IMR-90 (cell line): Measurements from ENCODE around the gene DYRK3. TPM values are rescaled to one million over a fixed set of nuclear protein-coding genes. Genes with fewer than 3 reads are reported as not detected.

Source experiments
- ATAC-seq: fragments of 200-7000 bp; cut with Tn5 transposase; 2 replicates; pipeline ENCODE4 v1.9.1; 2020; ENCODE audit warnings: low read depth, mild to moderate bottlenecking, moderate library complexity
- BruUV-seq: library from RNA; stranded (reverse); fragments of 400-500 nt; replicated peaks from 2 replicates; lab custom pipeline; 2021; lab: Mats Ljungman, UMichigan
- CTCF ChIA-PET: fragments of 300-600 bp; formaldehyde crosslinking; extraction: SDS; loops from one replicate; lab custom pipeline; 2021; ENCODE audit warnings: antibody characterized with exemption; lab: Yijun Ruan, JAX
- POLR2A ChIA-PET: fragments of 300-600 bp; sonication (Branson Sonifier 250); formaldehyde crosslinking; loops from one replicate; lab custom pipeline; 2022; ENCODE audit warnings: antibody characterized with exemption; ENCODE audit not compliant: unreplicated experiment; lab: Charles Lee
- DNase-seq: peaks from one replicate; pipeline ENCODE4 v3.0.0; 2013
- H2AFZ ChIP-seq: replicated peaks from 2 replicates; pipeline ENCODE3; 2013; ENCODE audit warnings: low read length, mild to moderate bottlenecking; ENCODE audit not compliant: poor library complexity
- H2AK5ac ChIP-seq: 2 replicates; pipeline ENCODE4 v1.6.1; 2013; ENCODE audit warnings: low read depth, low read length, inconsistent platforms
- H2AK9ac ChIP-seq: replicated peaks from 2 replicates; pipeline ENCODE3; 2013; ENCODE audit warnings: mild to moderate bottlenecking, low read depth, low read length, moderate library complexity; ENCODE audit not compliant: poor library complexity
- H2BK120ac ChIP-seq: 2 replicates; pipeline ENCODE4 v1.6.1; 2013; ENCODE audit warnings: low read depth, low read length, inconsistent platforms
- H2BK15ac ChIP-seq: 3 replicates; pipeline ENCODE4 v1.6.1; 2013; ENCODE audit warnings: low read depth, low read length, inconsistent platforms
- H2BK20ac ChIP-seq: 2 replicates; pipeline ENCODE4 v1.6.1; 2013; ENCODE audit warnings: low read depth, mild to moderate bottlenecking, inconsistent platforms, low read length, moderate library complexity
- H2BK5ac ChIP-seq: 2 replicates; pipeline ENCODE4 v1.6.1; 2013; ENCODE audit warnings: mild to moderate bottlenecking, low read depth, low read length, inconsistent platforms; ENCODE audit not compliant: poor library complexity, severe bottlenecking
- H3K14ac ChIP-seq: replicated peaks from 2 replicates; pipeline ENCODE4 v1.6.1; 2013; ENCODE audit warnings: low read depth, low read length, inconsistent platforms
- H3K18ac ChIP-seq: 2 replicates; pipeline ENCODE4 v1.6.1; 2013; ENCODE audit warnings: low read depth, low read length, control low read depth
- H3K23ac ChIP-seq: 2 replicates; pipeline ENCODE4 v1.6.1; 2013; ENCODE audit warnings: low read depth, low read length, inconsistent platforms
- H3K27ac ChIP-seq: 2 replicates; pipeline ENCODE4 v1.5.1; 2013; ENCODE audit warnings: mild to moderate bottlenecking, control low read depth, low read length; ENCODE audit not compliant: insufficient read depth
- H3K27me3 ChIP-seq: 2 replicates; pipeline ENCODE4 v1.6.1; 2013; ENCODE audit warnings: low read length; ENCODE audit not compliant: control insufficient read depth, insufficient read depth
- H3K36me3 ChIP-seq: 2 replicates; pipeline ENCODE4 v1.6.1; 2013; ENCODE audit warnings: low read length, mixed read lengths; ENCODE audit not compliant: control insufficient read depth, insufficient read depth
- H3K4ac ChIP-seq: 2 replicates; pipeline ENCODE4 v1.6.1; 2013; ENCODE audit warnings: low read depth, low read length, inconsistent platforms
- H3K4me1 ChIP-seq: 2 replicates; pipeline ENCODE4 v1.6.1; 2013; ENCODE audit warnings: low read length, mixed read lengths; ENCODE audit not compliant: control insufficient read depth, insufficient read depth
- H3K4me2 ChIP-seq: 2 replicates; pipeline ENCODE4 v1.6.1; 2013; ENCODE audit warnings: low read depth, mild to moderate bottlenecking, control low read depth, low read length, moderate library complexity
- H3K4me3 ChIP-seq: 2 replicates; pipeline ENCODE4 v1.5.1; 2013; ENCODE audit warnings: low read depth, mild to moderate bottlenecking, control low read depth, low read length, moderate library complexity; ENCODE audit not compliant: insufficient read depth
- H3K56ac ChIP-seq: 2 replicates; pipeline ENCODE4 v1.6.1; 2013; ENCODE audit warnings: low read length, inconsistent platforms; ENCODE audit not compliant: insufficient read depth; ENCODE audit errors: extremely low read depth
- H3K79me1 ChIP-seq, 2 experiments: 2 replicates each; pipeline ENCODE4 v1.6.1; 2013; ENCODE audit warnings: low read length in 2 of 2, inconsistent platforms in 1 of 2, low read depth in 1 of 2
- H3K9ac ChIP-seq: 2 replicates; pipeline ENCODE4 v1.6.1; 2013; ENCODE audit warnings: low read depth, low read length, control low read depth
- H3K9me1 ChIP-seq: 2 replicates; pipeline ENCODE4 v1.6.1; 2013; ENCODE audit warnings: low read length, inconsistent platforms; ENCODE audit not compliant: insufficient read depth
- H3K9me3 ChIP-seq: 2 replicates; pipeline ENCODE4 v1.6.1; 2013; ENCODE audit warnings: low read length; ENCODE audit not compliant: control insufficient read depth, insufficient read depth
- H4K20me1 ChIP-seq: 2 replicates; pipeline ENCODE4 v1.6.1; 2013; ENCODE audit warnings: low read length, inconsistent platforms; ENCODE audit not compliant: insufficient read depth
- H4K5ac ChIP-seq: 2 replicates; pipeline ENCODE4 v1.6.1; 2013; ENCODE audit warnings: mild to moderate bottlenecking, low read depth, low read length, control low read depth
- H4K8ac ChIP-seq, 2 experiments: 2 replicates each; pipeline ENCODE4 v1.6.1; 2013; ENCODE audit warnings: low read depth in 2 of 2, low read length in 2 of 2, control low read depth in 1 of 2, inconsistent platforms in 1 of 2
- H4K91ac ChIP-seq: 2 replicates; pipeline ENCODE4 v1.6.1; 2013; ENCODE audit warnings: low read depth, low read length, inconsistent platforms; ENCODE audit not compliant: insufficient read depth
- BHLHE40 ChIP-seq: fragments of 150-350 bp; IDR thresholded peaks from 2 replicates; pipeline ENCODE4 v1.6.1; 2016; ENCODE audit warnings: mild to moderate bottlenecking, low read depth, low read length
- CHD1 ChIP-seq: IDR thresholded peaks from 2 replicates; pipeline ENCODE4 v1.6.1; 2012; ENCODE audit warnings: low read depth, low read length, improper control_type of control experiment
- ELK1 ChIP-seq: fragments of 150-350 bp; IDR thresholded peaks from 2 replicates; pipeline ENCODE4 v1.6.1; 2016; ENCODE audit warnings: low read depth, mild to moderate bottlenecking, low read length, moderate library complexity, borderline replicate concordance
- MAZ ChIP-seq: IDR thresholded peaks from 2 replicates; pipeline ENCODE4 v1.6.1; 2012; ENCODE audit warnings: low read depth, mild to moderate bottlenecking, low read length, improper control_type of control experiment, moderate library complexity, borderline replicate concordance
- POLR2A ChIP-seq: IDR thresholded peaks from 2 replicates; pipeline ENCODE4 v1.6.1; 2012; ENCODE audit warnings: mild to moderate bottlenecking, low read depth, low read length
- WGBS, 2 experiments: methylation state at CpG; one replicate each; pipeline versions ENCODE4 v1.1.5 to v1.1.7; 2013; ENCODE audit warnings: missing lambda C conversion rate in 2 of 2; ENCODE audit not compliant: insufficient read length in 1 of 2; ENCODE audit errors: extremely low coverage in 2 of 2; 5-methylcytosine and 5-hydroxymethylcytosine counted together
- dilution Hi-C: fragments of 300-500 bp; cut with HindIII; formaldehyde crosslinking; loops from one replicate; pipeline ENCODE4 v1.14.3; 2018; ENCODE audit warnings: low sequenced_read_pairs; ENCODE audit not compliant: unreplicated experiment
- in situ Hi-C: fragments of 300-500 bp; cut with MboI; formaldehyde crosslinking; loops from 3 replicates; pipeline ENCODE4 v1.14.3; 2019; ENCODE audit warnings: low sequenced_read_pairs, inconsistent platforms, mixed read lengths
- intact Hi-C: fragments of 100-400 bp; cut with micrococcal nuclease; formaldehyde crosslinking; loops from 2 replicates; pipeline ENCODE4 v1.10.0; 2022
- polyA plus RNA-seq, 3 experiments: library from polyadenylated mRNA; depleted of rRNA; stranded (reverse); fragments of >200 nt; gene quantifications; 2 replicates each; pipeline ENCODE4 v1.2.3, GENCODE V29; 2012; ENCODE audit warnings: low replicate concordance in 1 of 3
- total RNA-seq: library from RNA; depleted of rRNA; stranded (reverse); fragments of >200 nt; gene quantifications from 2 replicates; pipeline ENCODE4 v1.2.3, GENCODE V29; 2012
- TF ChIP-seq, protein P1 (sequence below): conservative IDR thresholded peaks from 2 replicates; pipeline ENCODE4 v1.5.1; 2012; ENCODE audit warnings: mild to moderate bottlenecking, low read depth, low read length, improper control_type of control experiment

Gene DYRK3
- total and polyA plus RNA-seq, 2 of the 4 experiments (the other 2 are of a cell fraction) = 5.5 to 22.0 TPM

- H2AK9ac ChIP-seq = peak overlapping the region; percentile 85
- peak overlapping the region; percentile 100 for H3K9ac ChIP-seq
- H4K20me1 ChIP-seq = peaks cover 48% of the 10 kb centered on the region
- DNase-seq (peak; percentile 53), ATAC-seq (peak; percentile 48)
- intact Hi-C loops = loop anchor here (5.0 kb wide), 1 partner anchor 37 kb away; no protein-coding TSS in a partner anchor
- in situ Hi-C loops = no loop called here
- peak overlapping the region; percentile 88 for H3K4me3 ChIP-seq
- POLR2A ChIA-PET = no interaction called here
- H2BK5ac ChIP-seq = peak overlapping the region; percentile 80
- WGBS, 2 experiments = 0% methylated on average over 9 of the region's 48 CpGs; no CpG with 5 or more reads in 1 of the 2 experiments
- peak overlapping the region; percentile 100 for H3K27ac ChIP-seq
- peak overlapping the region; percentile 73 for H2AFZ ChIP-seq
- BruUV-seq = no TSS peak
- no peaks in the 10 kb centered on the region for H3K9me3 ChIP-seq
- peaks cover 22% of the 10 kb centered on the region for H3K4me1 ChIP-seq
- H3K79me1 ChIP-seq = peaks cover 0 to 42% of the 10 kb centered on the region in 2 experiments; a peak in 3 of 4 replicates
- no peaks in the 10 kb centered on the region for H3K36me3 ChIP-seq
- H3K56ac ChIP-seq = peak overlapping the region; percentile 93
- CTCF ChIA-PET = no interaction called here
- peak overlapping the region; percentile 84 for H3K23ac ChIP-seq
- peak overlapping the region; percentile 70 for H3K4me2 ChIP-seq
- peak overlapping the region; percentile 90 for H4K91ac ChIP-seq
- peak overlapping the region; percentile 92 for H3K14ac ChIP-seq
- H3K4ac ChIP-seq = peak overlapping the region; percentile 81
- peaks cover 24% of the 10 kb centered on the region for H3K9me1 ChIP-seq
- peak overlapping the region; percentile 92 for H3K18ac ChIP-seq
- H2BK120ac ChIP-seq = peak overlapping the region; percentile 48; the same call in 1 of the 2 replicates
- H4K5ac ChIP-seq = peak overlapping the region; percentile 32
- no peaks in the 10 kb centered on the region; the same call in 1 of the 2 replicates for H3K27me3 ChIP-seq
- TF ChIP-seq CHD1 (0 out of 2 replicates have a peak, but pooled peaks have one; percentile 96), ELK1 (no peak), POLR2A (peak; percentile 69; the same call in 1 of the 2 replicates), BHLHE40 (no peak), MAZ (0 out of 2 replicates have a peak, but pooled peaks have one; percentile 16)
- TF ChIP-seq, protein P1, sequence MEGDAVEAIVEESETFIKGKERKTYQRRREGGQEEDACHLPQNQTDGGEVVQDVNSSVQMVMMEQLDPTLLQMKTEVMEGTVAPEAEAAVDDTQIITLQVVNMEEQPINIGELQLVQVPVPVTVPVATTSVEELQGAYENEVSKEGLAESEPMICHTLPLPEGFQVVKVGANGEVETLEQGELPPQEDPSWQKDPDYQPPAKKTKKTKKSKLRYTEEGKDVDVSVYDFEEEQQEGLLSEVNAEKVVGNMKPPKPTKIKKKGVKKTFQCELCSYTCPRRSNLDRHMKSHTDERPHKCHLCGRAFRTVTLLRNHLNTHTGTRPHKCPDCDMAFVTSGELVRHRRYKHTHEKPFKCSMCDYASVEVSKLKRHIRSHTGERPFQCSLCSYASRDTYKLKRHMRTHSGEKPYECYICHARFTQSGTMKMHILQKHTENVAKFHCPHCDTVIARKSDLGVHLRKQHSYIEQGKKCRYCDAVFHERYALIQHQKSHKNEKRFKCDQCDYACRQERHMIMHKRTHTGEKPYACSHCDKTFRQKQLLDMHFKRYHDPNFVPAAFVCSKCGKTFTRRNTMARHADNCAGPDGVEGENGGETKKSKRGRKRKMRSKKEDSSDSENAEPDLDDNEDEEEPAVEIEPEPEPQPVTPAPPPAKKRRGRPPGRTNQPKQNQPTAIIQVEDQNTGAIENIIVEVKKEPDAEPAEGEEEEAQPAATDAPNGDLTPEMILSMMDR = no peak
- H2BK20ac ChIP-seq = no peak overlapping the region
- peak overlapping the region; percentile 67 to 86; a peak in 3 of 4 replicates for H4K8ac ChIP-seq
- dilution Hi-C loops = no loop called here
- no peak overlapping the region; the same call in 2 of the 3 replicates for H2BK15ac ChIP-seq
- H2AK5ac ChIP-seq = peak overlapping the region; percentile 85
These were observed 50.0 kb downstream of the DYRK3 start for GRCh38 chr1:206685334-206685768.
